Activated CD4-positive, alpha-beta T cell treated with anti-CD3 and anti-CD28 coated beads for 36 hours (primary cell): Measurements from ENCODE around the gene IP6K3. TPM values are rescaled to one million over a fixed set of nuclear protein-coding genes. Genes with fewer than 3 reads are reported as not detected.

Source experiments
- ATAC-seq: fragments of 200-7000 bp; cut with Tn5 transposase; one replicate; pipeline ENCODE4 v1.10.0; 2021; ENCODE audit warnings: mild to moderate bottlenecking, moderate library complexity
- CTCF ChIA-PET: fragments of 350-600 bp; sonication (Branson Sonifier 250); formaldehyde crosslinking; loops from one replicate; lab custom pipeline; 2021; ENCODE audit warnings: antibody characterized with exemption; lab: Charles Lee
- POLR2A ChIA-PET: fragments of 350-600 bp; sonication (Branson Sonifier 250); formaldehyde crosslinking; loops from one replicate; lab custom pipeline; 2021; ENCODE audit warnings: antibody characterized with exemption, inconsistent platforms; lab: Charles Lee
- DNase-seq: peaks from one replicate; pipeline ENCODE4 v3.0.0-alpha.2; 2020
- H3K27ac Mint-ChIP-seq: one replicate; pipeline ENCODE4 v1.8.0; 2021; ENCODE audit warnings: mixed read lengths
- H3K27me3 Mint-ChIP-seq: one replicate; pipeline ENCODE4 v1.8.0; 2021; ENCODE audit warnings: mixed read lengths
- H3K36me3 Mint-ChIP-seq: one replicate; pipeline ENCODE4 v1.8.0; 2021; ENCODE audit warnings: low read depth, mixed read lengths
- H3K4me1 Mint-ChIP-seq: one replicate; pipeline ENCODE4 v1.8.0; 2021; ENCODE audit warnings: mixed read lengths
- H3K4me3 Mint-ChIP-seq: one replicate; pipeline ENCODE4 v1.8.0; 2021; ENCODE audit warnings: mild to moderate bottlenecking, moderate library complexity, mixed read lengths
- H3K9me3 Mint-ChIP-seq: one replicate; pipeline ENCODE4 v1.8.0; 2021; ENCODE audit warnings: low read depth, mixed read lengths
- intact Hi-C, 2 experiments: fragments of 100-400 bp; cut with DNase I in 1 of 2; cut with micrococcal nuclease in 1 of 2; formaldehyde crosslinking; loops; one replicate each; pipeline versions ENCODE4 v1.14.2 to v1.15.1; 2022 to 2024; cut with DNase I, micrococcal nuclease
- total RNA-seq, 2 experiments: library from RNA; stranded (reverse); gene quantifications; one replicate each; pipeline ENCODE4 v1.2.3, GENCODE V29; 2021

IP6K3 gene
- total RNA-seq, 2 experiments from 2014 or later: not detected

GRCh38 chr6:33769248-33769821, 22.6 kb upstream of the IP6K3 start:
- Mint-ChIP-seq H3K4me1 (peaks cover 2% of the 10 kb centered on the region), H3K9me3 (no peaks in the 10 kb centered on the region), H3K36me3 (peaks cover 8% of the 10 kb centered on the region), H3K4me3 (no peak overlapping the region), H3K27ac (no peak overlapping the region), H3K27me3 (no peaks in the 10 kb centered on the region)
- DNase-seq (no peak), ATAC-seq (no peak)
- intact Hi-C loops: no loop called here
- ChIA-PET POLR2A (no interaction called here), CTCF (interaction anchor here (0.6 to 4.6 kb wide), 16 partner anchors 8 to 395 kb away, joined by 3 to 72 read pairs (median 4); partner anchors contain the start of gene LEMD2)

DNA sequence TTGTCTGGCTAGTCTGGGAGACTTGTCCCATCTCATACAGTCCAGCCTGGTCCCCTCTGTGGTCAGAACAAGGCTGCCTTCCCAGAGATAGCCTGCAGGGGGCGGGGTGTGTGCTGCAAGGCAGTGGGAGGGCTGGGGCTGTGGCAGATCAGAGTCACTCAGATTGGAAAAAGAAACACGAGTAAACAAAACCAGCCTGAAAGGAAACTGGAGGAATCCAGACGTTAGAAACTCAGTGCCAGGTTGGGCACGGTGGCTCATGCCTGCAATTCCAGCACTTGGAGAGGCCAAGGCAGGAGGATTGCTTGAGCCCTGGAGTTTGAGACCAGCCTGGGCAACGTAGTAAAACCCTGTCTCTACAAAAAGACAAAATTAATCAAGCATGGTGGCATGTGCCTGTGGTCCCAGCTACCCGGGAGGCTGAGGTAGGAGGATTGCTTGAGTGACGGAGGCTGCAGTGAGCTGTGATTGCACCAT, 22.0 kb upstream of the IP6K3 start:
- Mint-ChIP-seq H3K27me3 (no peaks in the 10 kb centered on the region), H3K36me3 (peaks cover 8% of the 10 kb centered on the region), H3K4me3 (no peak overlapping the region), H3K27ac (no peak overlapping the region), H3K4me1 (peaks cover 2% of the 10 kb centered on the region), H3K9me3 (no peaks in the 10 kb centered on the region)
- ATAC-seq (peak; percentile 81), DNase-seq (peak; percentile 89)
- intact Hi-C loops: loop anchor here in 1 of 2 experiments (1.0 kb wide), 1 partner anchor 386 kb away; no protein-coding TSS in a partner anchor
- ChIA-PET CTCF (interaction anchor here (0.6 to 4.5 kb wide), 6 partner anchors 7 to 366 kb away, joined by 3 to 24 read pairs (median 4); no protein-coding TSS in a partner anchor), POLR2A (no interaction called here)

GRCh38 chr6:33766921-33767907, 20.5 kb upstream of the IP6K3 start:
- H3K36me3 Mint-ChIP-seq: peaks cover 7% of the 10 kb centered on the region
- H3K4me3 Mint-ChIP-seq: no peak overlapping the region
- no peaks in the 10 kb centered on the region for H3K27me3 Mint-ChIP-seq
- ATAC-seq: no peak
- intact Hi-C loops: no loop called here
- DNase-seq: no peak
- H3K27ac Mint-ChIP-seq: no peak overlapping the region
- H3K4me1 Mint-ChIP-seq: peaks cover 2% of the 10 kb centered on the region
- ChIA-PET POLR2A (no interaction called here), CTCF (interaction anchor here (0.6 to 1.9 kb wide), 14 partner anchors 11 to 1291 kb away, joined by 3 to 11 read pairs (median 4); no protein-coding TSS in a partner anchor)
- no peaks in the 10 kb centered on the region for H3K9me3 Mint-ChIP-seq

GRCh38 chr6:33765368-33765767, 18.7 kb upstream of the IP6K3 start:
- H3K36me3 Mint-ChIP-seq: no peaks in the 10 kb centered on the region
- POLR2A ChIA-PET: no interaction called here
- no peak for ATAC-seq
- H3K4me1 Mint-ChIP-seq: no peaks in the 10 kb centered on the region
- no peaks in the 10 kb centered on the region for H3K27me3 Mint-ChIP-seq
- CTCF ChIA-PET: interaction anchor here (0.6 to 1.0 kb wide), 2 partner anchors 173 to 262 kb away, joined by 3 read pairs; no protein-coding TSS in a partner anchor
- no peak for DNase-seq
- H3K4me3 Mint-ChIP-seq: no peak overlapping the region
- intact Hi-C loops: no loop called here
- no peak overlapping the region for H3K27ac Mint-ChIP-seq
- no peaks in the 10 kb centered on the region for H3K9me3 Mint-ChIP-seq

DNA sequence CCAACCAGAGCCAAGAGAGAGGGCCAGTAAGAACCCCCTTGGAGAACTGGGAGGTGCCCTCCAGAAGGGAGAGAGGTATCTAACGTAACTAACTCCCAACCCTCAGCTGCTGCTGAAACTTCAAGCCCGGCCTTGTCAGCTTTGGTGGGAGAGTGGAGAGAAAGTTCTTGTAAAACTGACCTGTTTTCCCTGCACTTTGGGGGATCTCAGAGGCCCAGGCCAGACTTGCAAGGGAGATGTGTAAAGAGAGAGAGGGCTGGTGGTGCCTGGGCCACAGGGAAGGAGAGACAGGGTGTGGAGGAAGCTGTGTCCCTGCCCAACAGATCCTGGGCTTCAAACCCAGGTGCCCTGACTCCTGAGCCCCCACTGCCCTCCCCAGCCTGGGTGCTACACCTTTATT, 17.3 kb upstream of the IP6K3 start:
- Mint-ChIP-seq H3K9me3 (no peaks in the 10 kb centered on the region), H3K27ac (no peak overlapping the region), H3K4me1 (no peaks in the 10 kb centered on the region), H3K36me3 (no peaks in the 10 kb centered on the region), H3K27me3 (no peaks in the 10 kb centered on the region), H3K4me3 (no peak overlapping the region)
- intact Hi-C loops: loop anchor here in 1 of 2 experiments (5.0 kb wide), 1 partner anchor 177 kb away; no protein-coding TSS in a partner anchor
- no peak for ATAC-seq
- CTCF ChIA-PET: interaction anchor here (0.7 to 2.0 kb wide), 3 partner anchors 8 to 140 kb away, joined by 3 to 6 read pairs (median 3); no protein-coding TSS in a partner anchor
- no peak for DNase-seq
- POLR2A ChIA-PET: no interaction called here

DNA sequence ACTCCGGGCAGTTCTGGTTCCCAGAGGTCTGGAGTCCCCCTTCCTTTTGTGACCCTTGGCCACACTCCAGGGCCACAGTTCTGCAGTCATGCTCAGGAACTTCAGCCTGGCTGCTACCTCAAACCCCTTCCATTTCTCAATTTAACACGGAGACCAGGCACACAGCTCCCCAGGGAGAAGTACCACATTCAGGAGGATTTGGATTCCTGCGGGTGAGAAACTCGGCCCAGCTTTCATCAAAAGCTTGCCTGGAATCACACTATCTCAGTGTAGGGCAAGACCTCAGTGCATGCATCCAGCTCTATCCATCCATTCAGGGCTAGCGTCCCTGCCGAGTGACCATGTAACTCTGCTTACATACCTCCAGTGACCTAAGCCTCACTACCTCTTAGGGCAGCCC, 16.8 kb upstream of the IP6K3 start:
- ATAC-seq: no peak
- Mint-ChIP-seq H3K4me1 (no peaks in the 10 kb centered on the region), H3K36me3 (no peaks in the 10 kb centered on the region), H3K9me3 (no peaks in the 10 kb centered on the region), H3K4me3 (no peak overlapping the region), H3K27ac (no peak overlapping the region), H3K27me3 (no peaks in the 10 kb centered on the region)
- CTCF ChIA-PET: interaction anchor here (1.0 to 2.0 kb wide), 2 partner anchors 8 to 140 kb away, joined by 3 to 6 read pairs; no protein-coding TSS in a partner anchor
- POLR2A ChIA-PET: no interaction called here
- no peak for DNase-seq
- intact Hi-C loops: loop anchor here in 1 of 2 experiments (5.0 kb wide), 1 partner anchor 176 kb away; no protein-coding TSS in a partner anchor

DNA sequence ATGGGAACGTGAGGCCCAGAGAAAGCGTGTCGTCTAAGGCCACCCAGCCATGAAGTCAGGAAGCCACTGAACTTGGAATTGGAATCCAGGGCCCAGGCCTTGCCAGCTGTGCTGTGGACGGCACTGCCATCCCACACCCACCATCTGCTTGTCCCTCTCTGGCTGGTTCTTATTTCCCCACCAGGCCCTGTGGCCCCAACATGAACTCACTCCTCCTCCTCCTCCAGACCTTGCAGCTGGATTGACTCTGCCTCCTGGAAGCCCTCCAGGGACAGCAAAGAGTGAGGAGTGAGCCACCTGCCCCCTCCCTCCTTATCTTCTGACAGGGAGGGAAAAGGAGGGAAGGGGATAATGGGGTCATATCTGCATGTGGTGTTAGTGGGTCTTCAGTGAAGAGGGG, 16.0 kb upstream of the IP6K3 start:
- ChIA-PET CTCF (interaction anchor here (1.4 to 2.8 kb wide), 2 partner anchors 9 to 11 kb away, joined by 3 to 14 read pairs; no protein-coding TSS in a partner anchor), POLR2A (no interaction called here)

GRCh38 chr6:33761922-33762629, 15.4 kb upstream of the IP6K3 start:
- no peaks in the 10 kb centered on the region for H3K36me3 Mint-ChIP-seq
- H3K4me3 Mint-ChIP-seq: no peak overlapping the region
- H3K4me1 Mint-ChIP-seq: no peaks in the 10 kb centered on the region
- no peak overlapping the region for H3K27ac Mint-ChIP-seq
- no peaks in the 10 kb centered on the region for H3K27me3 Mint-ChIP-seq
- ChIA-PET POLR2A (no interaction called here), CTCF (interaction anchor here (1.4 to 2.8 kb wide), 3 partner anchors 7 to 10 kb away, joined by 3 to 14 read pairs (median 6); no protein-coding TSS in a partner anchor)
- ATAC-seq (peak; percentile 85), DNase-seq (peak; percentile 75)
- no peaks in the 10 kb centered on the region for H3K9me3 Mint-ChIP-seq
- intact Hi-C loops: loop anchor here in 1 of 2 experiments (1.0 to 5.0 kb wide), 3 partner anchors 18 to 175 kb away; partner anchors contain the start of gene UQCC2

More for the DNA sequence above, 16.0 kb upstream of the IP6K3 start:
- no peaks in the 10 kb centered on the region for H3K36me3 Mint-ChIP-seq
- DNase-seq (no peak), ATAC-seq (no peak)
- H3K27me3 Mint-ChIP-seq: no peaks in the 10 kb centered on the region
- H3K9me3 Mint-ChIP-seq: no peaks in the 10 kb centered on the region
- H3K27ac Mint-ChIP-seq: no peak overlapping the region
- no peak overlapping the region for H3K4me3 Mint-ChIP-seq
- H3K4me1 Mint-ChIP-seq: no peaks in the 10 kb centered on the region
- intact Hi-C loops: loop anchor here in 1 of 2 experiments (1.0 to 5.0 kb wide), 3 partner anchors 18 to 175 kb away; partner anchors contain the start of gene UQCC2

DNA sequence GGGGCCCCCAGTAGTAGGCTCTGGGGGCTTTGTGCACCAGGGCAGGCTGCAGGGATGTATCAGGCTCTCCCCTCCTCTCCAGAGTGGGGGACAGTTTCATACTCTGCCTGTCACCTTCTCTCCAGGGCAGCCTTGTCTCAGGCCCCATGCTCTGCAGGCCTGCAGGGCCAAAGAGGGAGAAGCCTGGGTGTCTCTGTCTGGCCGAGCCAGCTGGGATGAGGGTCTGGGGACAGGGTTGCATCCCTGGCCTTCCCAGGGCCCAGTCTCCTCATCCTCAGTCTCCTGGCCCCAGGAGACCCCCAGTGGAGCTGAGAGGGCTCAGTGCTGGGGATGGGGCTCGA, 14.8 kb upstream of the IP6K3 start:
- DNase-seq (no peak), ATAC-seq (no peak)
- no peak overlapping the region for H3K4me3 Mint-ChIP-seq
- CTCF ChIA-PET: interaction anchor here (1.4 to 2.8 kb wide), 3 partner anchors 8 to 10 kb away, joined by 3 to 14 read pairs (median 6); no protein-coding TSS in a partner anchor
- no peak overlapping the region for H3K27ac Mint-ChIP-seq
- no peaks in the 10 kb centered on the region for H3K27me3 Mint-ChIP-seq
- H3K9me3 Mint-ChIP-seq: no peaks in the 10 kb centered on the region
- H3K4me1 Mint-ChIP-seq: no peaks in the 10 kb centered on the region
- POLR2A ChIA-PET: no interaction called here
- intact Hi-C loops: loop anchor here in 1 of 2 experiments (5.0 kb wide), 1 partner anchor 174 kb away; no protein-coding TSS in a partner anchor
- H3K36me3 Mint-ChIP-seq: no peaks in the 10 kb centered on the region

- no peaks in the 10 kb centered on the region for H3K36me3 Mint-ChIP-seq
- H3K27me3 Mint-ChIP-seq: no peaks in the 10 kb centered on the region
- H3K9me3 Mint-ChIP-seq: no peaks in the 10 kb centered on the region
- DNase-seq (no peak), ATAC-seq (no peak)
- CTCF ChIA-PET: interaction anchor here (0.6 to 2.8 kb wide), 7 partner anchors 12 to 1435 kb away, joined by 3 to 14 read pairs (median 4); partner anchors contain the start of gene UQCC2
- H3K27ac Mint-ChIP-seq: no peak overlapping the region
- POLR2A ChIA-PET: no interaction called here
- no peaks in the 10 kb centered on the region for H3K4me1 Mint-ChIP-seq
- intact Hi-C loops: loop anchor here in 1 of 2 experiments (5.0 kb wide), 1 partner anchor 173 kb away; no protein-coding TSS in a partner anchor
- H3K4me3 Mint-ChIP-seq: no peak overlapping the region
Observed at GRCh38 chr6:33759887-33760629, 13.4 kb upstream of the IP6K3 start.
